Activated gamma-delta T cell treated with Interleukin-2 at 50 U/mL for 16 hours (primary cell): ENCODE data around the gene VAMP3.
A peak's percentile ranks its signal among the peaks of the same experiment; 100 is the strongest.

Experiments used
- DNase-seq: peaks from one replicate; pipeline ENCODE4 v3.0.0-alpha.2; 2020

VAMP3 gene

GRCh38 chr1:7821282-7821681 lies 50.2 kb downstream of the VAMP3 start:
- DNase-seq = no peak

GRCh38 chr1:7824701-7825100 lies 53.6 kb downstream of the VAMP3 start:
- no peak for DNase-seq

GRCh38 chr1:7826363-7826762 lies 55.3 kb downstream of the VAMP3 start:
- DNase-seq = no peak

DNA sequence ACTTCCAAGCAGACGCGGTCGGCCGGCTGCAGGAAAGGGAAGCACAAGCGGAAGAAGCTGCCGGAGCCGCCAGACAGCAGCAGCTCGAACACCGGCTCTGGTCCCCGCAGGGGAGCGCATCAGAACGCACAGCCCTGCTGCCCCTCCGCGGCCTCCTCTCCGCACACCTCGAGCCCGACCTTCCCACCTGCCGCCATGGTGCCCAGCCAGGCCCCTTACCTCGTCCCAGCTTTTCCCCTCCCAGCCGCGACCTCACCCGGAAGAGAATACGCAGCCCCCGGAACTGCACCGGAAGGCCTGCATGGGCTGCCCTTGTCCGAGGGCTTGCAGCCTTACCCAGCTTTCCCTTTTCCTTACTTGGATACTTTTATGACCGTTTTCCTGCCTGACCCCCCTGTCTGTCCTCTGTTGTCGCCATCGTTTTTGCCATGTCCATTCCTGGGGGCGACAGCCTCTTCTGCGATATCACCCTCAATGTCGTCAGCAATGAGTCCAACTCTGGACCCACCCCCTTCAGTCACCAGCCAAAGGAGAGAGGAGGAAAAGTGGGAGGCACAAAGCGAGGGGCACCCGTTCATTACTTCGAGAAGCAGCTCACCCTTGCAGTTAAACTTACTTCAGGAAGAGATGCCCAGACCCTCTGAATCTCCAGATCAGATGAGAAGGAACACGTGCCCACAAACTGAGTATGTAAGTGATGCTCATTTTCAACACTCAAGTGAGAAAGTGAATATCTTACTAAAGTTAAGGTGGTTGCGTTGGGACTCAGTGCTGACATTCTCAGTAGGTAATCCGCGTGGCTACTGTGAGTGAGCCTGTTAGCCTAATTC lies 56.2 kb downstream of the VAMP3 start:
- DNase-seq = peak; percentile 37
